Spleen (tissue), 11 donors: ENCODE measurements around the gene EDAR. TPM values are rescaled to one million over a fixed set of nuclear protein-coding genes. Genes with fewer than 3 reads are reported as not detected.

Experiments used
- DNase-seq: peaks from one replicate; pipeline ENCODE4 v3.0.0-alpha.2; 2020
- H3K27ac ChIP-seq, 8 donors: fragments of 200-600 bp; sonication (generic) in 7 of 8; 1 replicate in 4 of 8; 2 replicates in 4 of 8; pipeline versions ENCODE4 v1.5.0 to v1.8.0; 2016 to 2021; ENCODE audit warnings: inconsistent platforms in 4 of 8, mild to moderate bottlenecking in 4 of 8, moderate library complexity in 1 of 8
- H3K27me3 ChIP-seq, 7 donors: fragments of 200-600 bp; sonication (generic) in 6 of 7; replicated peaks in 1 of 7; 1 replicate in 4 of 7; 2 replicates in 3 of 7; pipeline versions ENCODE4 v1.5.0 to v1.8.0; 2016 to 2021; ENCODE audit warnings: inconsistent platforms in 3 of 7, mild to moderate bottlenecking in 1 of 7
- H3K36me3 ChIP-seq, 6 donors: fragments of 200-600 bp; sonication (generic) in 5 of 6; 1 replicate in 4 of 6; 2 replicates in 2 of 6; pipeline versions ENCODE4 v1.5.0 to v1.8.0; 2016 to 2021; ENCODE audit warnings: inconsistent platforms in 2 of 6
- H3K4me1 ChIP-seq, 6 donors: fragments of 200-600 bp; sonication (generic) in 5 of 6; 1 replicate in 3 of 6; 2 replicates in 3 of 6; pipeline versions ENCODE4 v1.5.0 to v1.8.0; 2016 to 2021; ENCODE audit warnings: inconsistent platforms in 3 of 6
- H3K4me3 ChIP-seq, 8 donors: fragments of 200-600 bp; sonication (generic) in 7 of 8; 1 replicate in 4 of 8; 2 replicates in 4 of 8; pipeline versions ENCODE4 v1.5.0 to v1.8.0; 2016 to 2021; ENCODE audit warnings: inconsistent platforms in 4 of 8, mild to moderate bottlenecking in 4 of 8, moderate library complexity in 2 of 8
- H3K9me3 ChIP-seq, 8 donors: fragments of 200-600 bp; sonication (generic) in 7 of 8; 1 replicate in 4 of 8; 2 replicates in 4 of 8; pipeline versions ENCODE4 v1.5.0 to v1.8.0; 2016 to 2021; ENCODE audit warnings: inconsistent platforms in 4 of 8
- POLR2A ChIP-seq, 3 donors: fragments of 450-650 bp; IDR thresholded peaks; one replicate each; pipeline ENCODE4 v1.5.1; 2017; ENCODE audit warnings: antibody characterized with exemption in 3 of 3, mild to moderate bottlenecking in 1 of 3
- POLR2AphosphoS5 ChIP-seq, 3 donors: sonication (generic); formaldehyde crosslinking; IDR thresholded peaks; one replicate each; pipeline ENCODE4 v1.5.1; 2017; ENCODE audit warnings: antibody characterized with exemption in 3 of 3
- WGBS, 5 donors: extraction: QIAGEN DNeasy Blood & Tissue Kit in 3 of 5; methylation state at CpG; one replicate each; pipeline versions ENCODE4 v1.1.5 to v1.1.7; 2013 to 2018; 5-methylcytosine and 5-hydroxymethylcytosine counted together
- intact Hi-C: fragments of 100-400 bp; cut with DNase I; formaldehyde crosslinking; loops from one replicate; pipeline ENCODE4 v1.15.0; 2023; ENCODE audit warnings: low total_unique reads
- polyA plus RNA-seq, 3 donors: library from polyadenylated mRNA; stranded (reverse); fragments of 200-250 nt; gene quantifications; one replicate each; pipeline ENCODE4 v1.2.1, GENCODE V29; 2013
- total RNA-seq, 7 donors: library from RNA; depleted of rRNA in 3 of 7; stranded (reverse); fragments of >200 nt in 3 of 7; fragmentation: NEBNext Ultra II Directional in 4 of 7; extraction: Animal tissue kit (Norgen Biotek cat#: 25700) in 4 of 7; gene quantifications; one replicate each; pipeline versions ENCODE4 v1.1.0 to v1.2.1, GENCODE V29; 2016 to 2021
- TF ChIP-seq, protein P1 (sequence below), 11 experiments: fragments of 200-600 bp in 7 of 11; fragments of 450-650 bp in 4 of 11; sonication (generic) in 4 of 11; IDR thresholded peaks in 8 of 11; conservative IDR thresholded peaks in 3 of 11; 1 replicate in 7 of 11; 2 replicates in 4 of 11; pipeline versions ENCODE4 v1.4.0 to v1.8.0; 2016 to 2021; ENCODE audit warnings: antibody characterized with exemption in 11 of 11, inconsistent platforms in 4 of 11, mild to moderate bottlenecking in 1 of 11
- donor health status: healthy with polysubstance abuse.
- donor health status: DM: no; HTN: no; CAD: no; lungs with moderate emphysema.
- donor health status: DM: no; HTN: no; CAD: no.
- donor health status: Bipolar disorder and iron deficiency.
- donor health status: healthy.
- donor health status: DM: no; HTN: no; CAD: no.
- donor health status: DM: yes; HTN: yes; CAD: no.

EDAR gene
- total and polyA plus RNA-seq, 10 donors, result 0.02 to 0.67 (median 0.15) TPM; not detected in 2

DNA sequence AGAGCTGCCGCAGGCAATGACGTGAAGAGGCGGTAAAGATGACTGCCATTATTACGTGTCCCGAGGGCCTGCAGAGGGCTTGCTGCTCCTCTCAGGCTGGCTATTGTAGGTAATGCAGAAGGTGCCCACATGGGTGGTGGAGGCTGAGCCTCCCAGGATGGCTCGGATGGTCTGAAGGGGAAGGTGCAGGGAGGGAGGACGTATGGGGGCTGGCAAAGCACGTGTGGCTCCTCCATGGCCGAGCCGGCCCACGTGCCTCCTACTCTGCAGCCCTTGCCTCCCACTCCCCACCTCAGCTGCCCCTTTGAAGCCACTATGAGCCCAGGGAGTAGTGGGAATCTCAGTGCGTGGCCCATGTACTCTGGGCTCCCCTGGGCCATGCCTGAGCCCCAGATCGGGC is 48.9 kb downstream of the EDAR start:
- intact Hi-C loops, result no loop called here
- DNase-seq, result no peak
- Histone ChIP-seq H3K4me3 (no peak overlapping the region), H3K36me3 (no peaks in the 10 kb centered on the region), H3K27ac (no peak overlapping the region), H3K9me3 (no peaks in the 10 kb centered on the region), H3K4me1 (peaks cover 0 to 6% (median 0%) of the 10 kb centered on the region in 6 donors), H3K27me3 (peaks cover 0 to 9% (median 0%) of the 10 kb centered on the region in 7 donors)
- 85 to 94% (median 88%) methylated on average over 10 to 13 of the region's 13 CpGs for WGBS, 5 donors
- TF ChIP-seq POLR2AphosphoS5 (IDR thresholded peaks at IDR 0.05), result no peak
- TF ChIP-seq, protein P1, sequence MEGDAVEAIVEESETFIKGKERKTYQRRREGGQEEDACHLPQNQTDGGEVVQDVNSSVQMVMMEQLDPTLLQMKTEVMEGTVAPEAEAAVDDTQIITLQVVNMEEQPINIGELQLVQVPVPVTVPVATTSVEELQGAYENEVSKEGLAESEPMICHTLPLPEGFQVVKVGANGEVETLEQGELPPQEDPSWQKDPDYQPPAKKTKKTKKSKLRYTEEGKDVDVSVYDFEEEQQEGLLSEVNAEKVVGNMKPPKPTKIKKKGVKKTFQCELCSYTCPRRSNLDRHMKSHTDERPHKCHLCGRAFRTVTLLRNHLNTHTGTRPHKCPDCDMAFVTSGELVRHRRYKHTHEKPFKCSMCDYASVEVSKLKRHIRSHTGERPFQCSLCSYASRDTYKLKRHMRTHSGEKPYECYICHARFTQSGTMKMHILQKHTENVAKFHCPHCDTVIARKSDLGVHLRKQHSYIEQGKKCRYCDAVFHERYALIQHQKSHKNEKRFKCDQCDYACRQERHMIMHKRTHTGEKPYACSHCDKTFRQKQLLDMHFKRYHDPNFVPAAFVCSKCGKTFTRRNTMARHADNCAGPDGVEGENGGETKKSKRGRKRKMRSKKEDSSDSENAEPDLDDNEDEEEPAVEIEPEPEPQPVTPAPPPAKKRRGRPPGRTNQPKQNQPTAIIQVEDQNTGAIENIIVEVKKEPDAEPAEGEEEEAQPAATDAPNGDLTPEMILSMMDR (IDR thresholded peaks at IDR 0.05 in 8 of 11, conservative IDR thresholded peaks at IDR 0.05 in 3 of 11), result no peak
- TF ChIP-seq POLR2A (IDR thresholded peaks at IDR 0.05), result no peak

- no peaks in the 10 kb centered on the region for H3K36me3 ChIP-seq
- DNase-seq, result no peak
- no peaks in the 10 kb centered on the region for H3K9me3 ChIP-seq
- no peak overlapping the region for H3K27ac ChIP-seq
- H3K27me3 ChIP-seq, result peaks cover 0 to 9% (median 0%) of the 10 kb centered on the region in 7 donors
- H3K4me1 ChIP-seq, result peaks cover 0 to 6% (median 0%) of the 10 kb centered on the region in 6 donors
- no peak overlapping the region for H3K4me3 ChIP-seq
- 21 to 33% (median 22%) methylated on average over 9 of the region's 9 CpGs for WGBS, 5 donors
- TF ChIP-seq, protein P1 (IDR thresholded peaks at IDR 0.05 in 8 of 11, conservative IDR thresholded peaks at IDR 0.05 in 3 of 11), result no peak
- TF ChIP-seq POLR2A (IDR thresholded peaks at IDR 0.05) (no peak), POLR2AphosphoS5 (IDR thresholded peaks at IDR 0.05) (no peak)
- intact Hi-C loops, result no loop called here
Observed at GRCh38 chr2:108938077-108938710, 50.8 kb downstream of the EDAR start.

DNA sequence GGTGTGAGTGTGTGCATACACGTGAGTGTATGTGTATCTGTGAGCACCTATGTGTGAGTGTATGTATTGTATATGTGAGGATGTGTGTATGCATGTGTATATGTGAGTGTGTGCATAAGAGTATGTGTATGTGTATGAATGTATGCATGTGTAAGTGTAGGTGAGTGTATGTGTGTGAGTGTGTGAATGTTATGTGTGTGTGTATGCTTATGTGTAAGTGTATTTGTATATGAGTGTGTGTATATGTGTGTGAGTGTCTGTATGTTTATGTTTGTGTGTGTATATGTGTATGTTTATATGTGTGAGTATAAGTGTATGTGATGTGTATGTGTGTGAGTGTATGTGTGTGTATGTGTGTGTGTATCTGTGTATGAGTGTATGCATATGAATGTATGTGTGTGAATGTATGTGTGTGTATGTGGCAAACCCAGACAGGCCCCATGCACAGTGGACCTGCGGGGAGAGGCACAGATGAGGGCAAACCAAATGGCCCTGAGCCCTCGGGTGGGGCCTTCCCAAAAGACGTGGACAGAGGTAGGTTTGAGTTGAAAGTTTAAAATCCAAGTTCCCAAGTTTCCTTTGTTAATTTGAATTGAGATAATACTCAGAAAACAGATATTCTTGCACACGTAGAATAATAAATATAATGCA is 51.5 kb downstream of the EDAR start:
- Histone ChIP-seq H3K27ac (no peak overlapping the region), H3K9me3 (no peaks in the 10 kb centered on the region), H3K36me3 (no peaks in the 10 kb centered on the region), H3K4me1 (peaks cover 0 to 6% (median 0%) of the 10 kb centered on the region in 6 donors), H3K4me3 (no peak overlapping the region), H3K27me3 (peaks cover 0 to 9% (median 0%) of the 10 kb centered on the region in 7 donors)
- no peak for DNase-seq
- 78 to 88% (median 80%) methylated on average over 5 of the region's 5 CpGs for WGBS, 5 donors
- TF ChIP-seq, protein P1 (IDR thresholded peaks at IDR 0.05 in 8 of 11, conservative IDR thresholded peaks at IDR 0.05 in 3 of 11), result no peak
- no peak for TF ChIP-seq POLR2A (IDR thresholded peaks at IDR 0.05)
- intact Hi-C loops, result no loop called here

DNA sequence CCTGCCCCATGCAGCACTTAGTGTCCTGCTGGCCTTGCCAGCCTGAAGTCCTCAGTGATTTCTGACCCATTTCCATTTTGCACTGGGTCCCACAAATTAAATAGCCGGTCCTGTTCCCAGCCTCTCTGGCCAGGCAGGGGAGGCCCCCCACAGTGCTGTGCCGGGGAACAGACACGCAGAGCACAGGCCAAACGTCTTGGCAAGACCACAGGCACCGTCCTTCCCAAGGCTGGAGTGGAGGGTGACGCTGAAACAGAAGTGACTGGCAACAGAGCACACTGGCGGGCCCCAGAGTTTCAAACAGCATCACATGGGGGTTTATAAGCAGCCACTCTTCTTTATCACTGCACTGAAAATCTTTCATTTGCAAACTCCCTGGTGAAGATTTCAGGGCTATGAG is 52.2 kb downstream of the EDAR start:
- Histone ChIP-seq H3K4me1 (peaks cover 0 to 6% (median 0%) of the 10 kb centered on the region in 6 donors), H3K9me3 (no peaks in the 10 kb centered on the region), H3K27me3 (peaks cover 0 to 8% (median 0%) of the 10 kb centered on the region in 7 donors), H3K4me3 (no peak overlapping the region), H3K36me3 (no peaks in the 10 kb centered on the region), H3K27ac (no peak overlapping the region)
- TF ChIP-seq POLR2AphosphoS5 (IDR thresholded peaks at IDR 0.05) (no peak), POLR2A (IDR thresholded peaks at IDR 0.05) (no peak)
- 57 to 87% (median 83%) methylated on average over 7 of the region's 7 CpGs for WGBS, 5 donors
- DNase-seq, result no peak
- intact Hi-C loops, result no loop called here
